ENCODE data around the gene ROR1.

The ROR1 gene

DNA sequence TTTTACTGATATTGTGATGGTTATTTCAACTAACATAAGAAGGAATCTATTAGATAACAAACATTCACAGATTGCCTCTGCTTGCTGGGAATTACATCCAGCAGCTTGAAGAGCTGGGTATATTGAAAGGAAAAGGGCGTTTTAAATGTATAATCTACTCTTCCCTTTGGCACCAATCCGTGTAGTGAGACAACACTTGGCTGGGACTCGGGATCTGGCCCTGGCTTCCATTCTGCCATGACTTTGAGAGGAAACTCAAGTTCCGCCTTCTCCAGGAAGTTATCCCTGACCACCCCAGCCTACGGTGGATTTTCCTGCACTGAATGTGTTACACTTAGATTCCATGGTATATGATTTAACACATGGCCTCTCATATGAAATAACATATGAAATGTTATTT, 342.7 kb downstream of the ROR1 start:
- in situ Hi-C loops (cut with MboI; ENCODE audit: low sequenced_read_pairs): no loop called here
- Histone ChIP-seq H3K9me3 (no peaks in the 10 kb centered on the region), H3K27me3 (ENCODE audit: low read depth) (no peaks in the 10 kb centered on the region), H3K4me3 (no peak overlapping the region), H3K4me1 (no peaks in the 10 kb centered on the region), H3K36me3 (replicated peaks) (no peaks in the 10 kb centered on the region)
- no peak for DNase-seq (ENCODE audit: low spot score in 2 of 2)

- no peaks in the 10 kb centered on the region for H3K9me3 ChIP-seq
- H3K4me3 ChIP-seq: no peak overlapping the region
- no peaks in the 10 kb centered on the region for H3K36me3 ChIP-seq (replicated peaks)
- in situ Hi-C loops (cut with MboI; ENCODE audit: low sequenced_read_pairs): no loop called here
- H3K4me1 ChIP-seq: no peaks in the 10 kb centered on the region
- H3K27me3 ChIP-seq (ENCODE audit: low read depth): no peaks in the 10 kb centered on the region
- DNase-seq (ENCODE audit: low spot score in 2 of 2): no peak
Measured at GRCh38 chr1:64117492-64117891, 343.7 kb downstream of the ROR1 start.

- no peaks in the 10 kb centered on the region for H3K36me3 ChIP-seq (replicated peaks)
- H3K4me1 ChIP-seq: no peaks in the 10 kb centered on the region
- in situ Hi-C loops (cut with MboI; ENCODE audit: low sequenced_read_pairs): no loop called here
- H3K9me3 ChIP-seq: no peaks in the 10 kb centered on the region
- H3K4me3 ChIP-seq: no peak overlapping the region
- H3K27me3 ChIP-seq (ENCODE audit: low read depth): peaks cover 11% of the 10 kb centered on the region
- DNase-seq (ENCODE audit: low spot score in 2 of 2): no peak
Measured at GRCh38 chr1:64121766-64122385, 348.1 kb downstream of the ROR1 start.

- no peak for DNase-seq (ENCODE audit: low spot score in 2 of 2)
- Histone ChIP-seq H3K4me3 (no peak overlapping the region), H3K4me1 (no peaks in the 10 kb centered on the region), H3K9me3 (no peaks in the 10 kb centered on the region), H3K36me3 (replicated peaks) (no peaks in the 10 kb centered on the region), H3K27me3 (ENCODE audit: low read depth) (peaks cover 11% of the 10 kb centered on the region)
- in situ Hi-C loops (cut with MboI; ENCODE audit: low sequenced_read_pairs): no loop called here
Measured at GRCh38 chr1:64122588-64122987, 348.8 kb downstream of the ROR1 start.

- in situ Hi-C loops (cut with MboI; ENCODE audit: low sequenced_read_pairs): no loop called here
- DNase-seq (ENCODE audit: low spot score in 2 of 2): no peak
- no peaks in the 10 kb centered on the region for H3K9me3 ChIP-seq
- H3K4me3 ChIP-seq: no peak overlapping the region
- H3K27me3 ChIP-seq (ENCODE audit: low read depth): peaks cover 11% of the 10 kb centered on the region
- no peaks in the 10 kb centered on the region for H3K4me1 ChIP-seq
- no peaks in the 10 kb centered on the region for H3K36me3 ChIP-seq (replicated peaks)
Measured at GRCh38 chr1:64124704-64125440, 351.1 kb downstream of the ROR1 start.

- no peaks in the 10 kb centered on the region for H3K9me3 ChIP-seq
- no peak overlapping the region for H3K4me3 ChIP-seq
- H3K4me1 ChIP-seq: no peaks in the 10 kb centered on the region
- H3K27me3 ChIP-seq (ENCODE audit: low read depth): peaks cover 11% of the 10 kb centered on the region
- H3K36me3 ChIP-seq (replicated peaks): no peaks in the 10 kb centered on the region
- in situ Hi-C loops (cut with MboI; ENCODE audit: low sequenced_read_pairs): no loop called here
- no peak for DNase-seq (ENCODE audit: low spot score in 2 of 2)
Measured at GRCh38 chr1:64126581-64126980, 352.8 kb downstream of the ROR1 start.

GRCh38 chr1:64127297-64127696, 353.5 kb downstream of the ROR1 start:
- in situ Hi-C loops (cut with MboI; ENCODE audit: low sequenced_read_pairs): no loop called here
- no peak for DNase-seq (ENCODE audit: low spot score in 2 of 2)
- H3K27me3 ChIP-seq (ENCODE audit: low read depth): peaks cover 11% of the 10 kb centered on the region
- no peak overlapping the region for H3K4me3 ChIP-seq
- H3K9me3 ChIP-seq: no peaks in the 10 kb centered on the region
- no peaks in the 10 kb centered on the region for H3K36me3 ChIP-seq (replicated peaks)
- no peaks in the 10 kb centered on the region for H3K4me1 ChIP-seq

DNA sequence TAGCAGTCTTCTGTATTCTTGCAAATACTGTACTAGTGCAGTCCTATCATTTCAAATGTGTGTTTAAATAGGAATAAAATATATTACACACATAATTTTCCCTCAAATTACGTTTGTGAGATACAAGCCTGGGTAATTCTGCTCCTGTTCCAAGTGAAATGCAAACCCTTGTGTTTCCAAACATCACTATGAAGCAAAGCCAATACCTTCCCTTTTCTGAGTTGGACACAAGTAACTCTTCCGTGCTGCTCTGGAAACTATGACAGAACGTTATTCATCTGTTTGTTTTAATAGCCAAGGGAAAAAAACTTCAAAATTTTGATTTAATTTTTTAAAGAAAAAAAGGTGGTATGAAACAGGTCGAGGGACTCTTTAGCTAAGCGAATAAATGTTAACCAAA, 355.9 kb downstream of the ROR1 start:
- in situ Hi-C loops (cut with MboI; ENCODE audit: low sequenced_read_pairs): no loop called here
- H3K36me3 ChIP-seq (replicated peaks): no peaks in the 10 kb centered on the region
- no peak for DNase-seq (ENCODE audit: low spot score in 2 of 2)
- no peak overlapping the region for H3K4me3 ChIP-seq
- peaks cover 11% of the 10 kb centered on the region for H3K27me3 ChIP-seq (ENCODE audit: low read depth)
- no peaks in the 10 kb centered on the region for H3K9me3 ChIP-seq
- H3K4me1 ChIP-seq: no peaks in the 10 kb centered on the region

DNA sequence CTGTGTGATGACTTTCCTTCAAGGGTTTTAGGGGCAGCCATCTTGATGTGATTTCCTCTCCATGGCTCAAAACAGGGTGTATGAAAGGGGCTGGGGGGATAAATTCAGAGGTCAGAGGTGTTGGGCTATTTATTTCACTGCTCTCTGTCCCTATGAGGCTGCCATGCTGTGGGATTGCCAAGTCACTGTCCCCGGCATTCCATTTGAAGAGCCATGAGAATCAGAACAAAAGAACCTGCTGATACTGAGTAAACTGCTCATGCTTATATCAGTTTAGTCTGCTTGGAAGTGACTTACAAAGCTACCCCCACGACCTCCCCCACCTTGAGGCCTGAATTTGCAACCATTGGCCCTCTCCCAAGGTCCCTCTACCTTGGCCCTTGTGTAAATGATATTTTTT, 357.3 kb downstream of the ROR1 start:
- in situ Hi-C loops (cut with MboI; ENCODE audit: low sequenced_read_pairs): no loop called here
- Histone ChIP-seq H3K36me3 (replicated peaks) (no peaks in the 10 kb centered on the region), H3K4me1 (no peaks in the 10 kb centered on the region), H3K9me3 (no peaks in the 10 kb centered on the region), H3K4me3 (no peak overlapping the region), H3K27me3 (ENCODE audit: low read depth) (peaks cover 6% of the 10 kb centered on the region; the same call in 1 of the 2 replicates)
- DNase-seq (ENCODE audit: low spot score in 2 of 2): no peak

DNA sequence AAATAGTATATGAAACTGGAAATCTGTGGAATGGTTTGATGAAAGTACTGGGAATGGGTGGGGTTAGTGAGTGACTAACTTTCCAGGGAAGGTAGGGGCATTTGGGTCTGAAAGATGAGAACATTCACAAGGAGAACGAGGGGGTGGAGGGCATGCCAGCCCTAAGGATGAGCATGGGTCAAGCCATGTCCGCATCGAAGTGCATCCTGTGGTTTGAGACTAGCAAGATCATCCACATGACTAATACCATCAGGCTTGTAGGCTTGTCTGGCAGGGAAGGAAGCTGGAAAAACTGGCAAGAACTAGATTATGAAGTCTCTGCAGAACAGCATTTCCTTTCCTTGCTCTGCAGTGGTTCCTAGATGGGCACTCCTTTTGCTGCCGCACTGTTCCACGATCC, 359.2 kb downstream of the ROR1 start:
- Histone ChIP-seq H3K27me3 (ENCODE audit: low read depth) (peaks cover 4% of the 10 kb centered on the region; the same call in 1 of the 2 replicates), H3K4me1 (no peaks in the 10 kb centered on the region), H3K9me3 (no peaks in the 10 kb centered on the region), H3K36me3 (replicated peaks) (no peaks in the 10 kb centered on the region), H3K4me3 (no peak overlapping the region)
- DNase-seq (ENCODE audit: low spot score in 2 of 2): no peak
- in situ Hi-C loops (cut with MboI; ENCODE audit: low sequenced_read_pairs): no loop called here

DNA sequence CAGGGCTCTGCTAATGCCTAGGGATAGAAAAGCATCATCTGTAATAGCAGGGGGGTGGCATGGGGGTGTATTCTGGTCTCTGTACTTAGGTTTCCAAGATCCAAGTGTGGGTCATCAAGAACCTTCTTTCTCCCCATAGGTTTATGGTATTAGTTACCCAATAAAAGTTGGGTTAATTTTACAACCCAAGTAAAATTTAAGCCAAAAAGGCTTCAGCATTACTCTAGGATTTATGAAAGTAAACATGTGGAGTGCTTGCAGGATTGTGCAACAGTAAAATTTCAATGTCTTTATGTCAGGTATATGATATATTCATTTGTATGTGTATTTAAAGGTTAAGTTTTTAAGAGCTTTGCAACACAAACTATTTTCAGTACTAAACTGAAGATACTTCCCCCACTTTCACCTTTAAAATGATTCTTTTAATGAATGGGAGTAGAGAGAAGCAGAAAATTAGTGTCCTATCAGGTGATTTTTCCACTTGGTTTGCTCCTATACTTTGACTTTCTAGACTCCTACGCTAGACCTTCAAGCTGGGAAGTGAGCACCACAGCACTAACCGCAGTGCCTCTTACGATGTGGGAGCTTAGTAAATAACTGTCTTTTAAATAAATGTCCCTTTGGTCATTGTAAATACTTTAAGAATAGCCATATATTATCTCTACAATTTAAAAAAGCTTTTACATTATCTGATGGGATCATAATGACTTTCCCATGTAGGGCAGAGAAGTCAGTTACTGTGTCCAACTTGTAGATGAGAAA, 361.8 kb downstream of the ROR1 start:
- in situ Hi-C loops (cut with MboI; ENCODE audit: low sequenced_read_pairs): no loop called here
- DNase-seq (ENCODE audit: low spot score in 2 of 2): no peak
- H3K4me3 ChIP-seq: no peak overlapping the region
- H3K4me1 ChIP-seq: no peaks in the 10 kb centered on the region
- H3K36me3 ChIP-seq (replicated peaks): no peaks in the 10 kb centered on the region
- peaks cover 4% of the 10 kb centered on the region; the same call in 1 of the 2 replicates for H3K27me3 ChIP-seq (ENCODE audit: low read depth)
- no peaks in the 10 kb centered on the region for H3K9me3 ChIP-seq

GRCh38 chr1:64136296-64136695, 362.5 kb downstream of the ROR1 start:
- H3K4me3 ChIP-seq: no peak overlapping the region
- H3K36me3 ChIP-seq (replicated peaks): no peaks in the 10 kb centered on the region
- in situ Hi-C loops (cut with MboI; ENCODE audit: low sequenced_read_pairs): no loop called here
- DNase-seq (ENCODE audit: low spot score in 2 of 2): no peak
- no peaks in the 10 kb centered on the region for H3K9me3 ChIP-seq
- peaks cover 4% of the 10 kb centered on the region; the same call in 1 of the 2 replicates for H3K27me3 ChIP-seq (ENCODE audit: low read depth)
- H3K4me1 ChIP-seq: no peaks in the 10 kb centered on the region

DNA sequence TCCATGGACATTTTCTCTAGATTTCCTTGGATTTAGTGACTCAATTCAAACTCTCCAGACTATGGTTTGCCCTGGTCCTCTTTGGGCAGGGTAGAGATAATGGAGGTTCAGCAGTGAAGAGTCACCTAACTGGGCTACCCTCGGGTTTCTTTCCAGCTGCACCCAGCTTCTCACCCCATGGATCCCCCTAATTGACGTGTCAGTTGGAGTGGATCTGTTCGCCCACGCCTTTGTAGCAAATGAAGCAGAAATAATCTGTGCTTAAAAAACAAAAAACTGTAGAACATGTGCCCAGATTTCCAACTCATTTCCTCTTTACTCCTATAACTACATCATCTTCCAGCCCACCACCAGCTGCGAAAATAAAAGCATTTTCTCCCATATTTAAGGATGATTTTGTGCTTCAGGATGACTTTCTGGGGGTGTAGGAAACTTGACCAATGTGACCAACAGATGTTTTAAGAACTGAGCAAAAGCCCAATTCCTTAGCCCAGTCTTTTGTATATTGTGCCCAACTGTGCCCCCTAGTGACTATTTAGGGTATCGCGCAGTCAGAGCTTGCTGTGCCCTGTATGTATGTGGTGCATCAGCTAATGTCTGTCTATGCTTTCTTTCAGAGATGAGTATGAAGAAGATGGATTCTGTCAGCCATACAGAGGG, 363.1 kb downstream of the ROR1 start:
- Histone ChIP-seq H3K27me3 (ENCODE audit: low read depth) (peaks cover 4% of the 10 kb centered on the region; the same call in 1 of the 2 replicates), H3K4me1 (no peaks in the 10 kb centered on the region), H3K9me3 (no peaks in the 10 kb centered on the region), H3K4me3 (no peak overlapping the region), H3K36me3 (replicated peaks) (no peaks in the 10 kb centered on the region)
- DNase-seq (ENCODE audit: low spot score in 2 of 2): peak; percentile 35 to 81
- in situ Hi-C loops (cut with MboI; ENCODE audit: low sequenced_read_pairs): no loop called here

DNA sequence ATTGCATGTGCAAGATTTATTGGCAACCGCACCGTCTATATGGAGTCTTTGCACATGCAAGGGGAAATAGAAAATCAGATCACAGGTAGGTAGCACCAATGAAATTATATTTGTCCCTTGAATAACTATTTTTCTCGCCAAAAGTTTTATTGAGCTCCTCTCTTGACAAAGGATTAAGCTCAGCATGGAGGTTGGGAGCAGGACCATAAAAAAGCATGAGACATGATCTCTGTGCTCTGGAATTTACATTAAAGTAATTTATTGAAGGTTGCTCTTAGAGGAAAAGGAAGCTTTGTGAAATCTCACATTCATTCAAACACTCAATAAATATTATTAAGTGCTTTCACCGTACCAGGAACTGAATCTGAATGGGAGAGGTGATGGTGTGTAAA, 363.6 kb downstream of the ROR1 start:
- Histone ChIP-seq H3K9me3 (no peaks in the 10 kb centered on the region), H3K36me3 (replicated peaks) (no peaks in the 10 kb centered on the region), H3K27me3 (ENCODE audit: low read depth) (peaks cover 4% of the 10 kb centered on the region; the same call in 1 of the 2 replicates), H3K4me1 (no peaks in the 10 kb centered on the region), H3K4me3 (no peak overlapping the region)
- DNase-seq (ENCODE audit: low spot score in 2 of 2): no peak
- in situ Hi-C loops (cut with MboI; ENCODE audit: low sequenced_read_pairs): no loop called here

All from HAP-1 (cell line).